T1000 (cell line): Measurements from ENCODE around the gene TMC1.

Source experiments
- DNase-seq: peaks from one replicate; lab custom pipeline; 2025; ENCODE audit warnings: mixed read lengths; lab: John Stamatoyannopoulos, UW

The TMC1 gene

GRCh38 chr9:72872718-72873117, 351.3 kb downstream of the TMC1 start:
- DNase-seq, result no peak

- no peak for DNase-seq
These were observed 352.0 kb downstream of the TMC1 start for GRCh38 chr9:72873456-72873855.

DNA sequence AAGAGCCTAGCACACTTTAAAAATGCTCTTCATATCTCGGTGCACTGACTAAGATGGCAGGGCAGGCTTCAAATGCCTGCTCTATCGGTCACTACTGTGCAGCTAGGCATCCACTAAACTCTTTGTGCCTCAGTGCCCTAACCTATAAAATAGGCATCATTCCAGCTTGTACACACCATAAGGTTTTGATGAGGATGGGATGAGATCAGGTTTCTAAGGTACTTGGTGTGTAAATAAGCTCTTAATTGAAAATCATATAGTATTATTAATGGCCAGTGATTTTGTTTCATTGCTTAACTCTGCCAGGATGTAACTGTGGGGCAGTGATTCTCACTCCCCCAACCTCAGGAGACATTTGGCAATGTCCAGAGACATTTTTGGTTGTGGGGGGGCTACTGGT, 352.9 kb downstream of the TMC1 start:
- no peak for DNase-seq

- DNase-seq, result no peak
These were observed 353.8 kb downstream of the TMC1 start for GRCh38 chr9:72875221-72875620.

DNA sequence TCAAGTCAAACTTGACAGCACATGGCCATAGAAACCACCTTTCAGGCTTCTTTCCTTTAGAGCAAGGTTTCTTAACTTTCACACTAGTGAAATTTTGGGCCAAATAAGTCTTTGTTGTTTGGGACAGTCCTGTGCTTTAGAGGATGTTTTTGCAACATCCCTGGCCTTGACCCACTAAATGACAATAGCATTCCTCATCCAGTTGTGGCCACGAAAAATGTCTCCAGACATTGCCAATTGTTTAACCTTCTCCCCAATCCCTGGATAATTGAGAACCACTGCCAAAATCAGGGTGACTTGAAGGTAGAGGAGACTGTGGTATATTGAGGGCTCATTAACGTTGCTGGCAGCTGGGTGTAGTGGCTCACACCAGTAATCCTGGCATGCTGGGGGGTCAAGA, 359.4 kb downstream of the TMC1 start:
- no peak for DNase-seq

DNA sequence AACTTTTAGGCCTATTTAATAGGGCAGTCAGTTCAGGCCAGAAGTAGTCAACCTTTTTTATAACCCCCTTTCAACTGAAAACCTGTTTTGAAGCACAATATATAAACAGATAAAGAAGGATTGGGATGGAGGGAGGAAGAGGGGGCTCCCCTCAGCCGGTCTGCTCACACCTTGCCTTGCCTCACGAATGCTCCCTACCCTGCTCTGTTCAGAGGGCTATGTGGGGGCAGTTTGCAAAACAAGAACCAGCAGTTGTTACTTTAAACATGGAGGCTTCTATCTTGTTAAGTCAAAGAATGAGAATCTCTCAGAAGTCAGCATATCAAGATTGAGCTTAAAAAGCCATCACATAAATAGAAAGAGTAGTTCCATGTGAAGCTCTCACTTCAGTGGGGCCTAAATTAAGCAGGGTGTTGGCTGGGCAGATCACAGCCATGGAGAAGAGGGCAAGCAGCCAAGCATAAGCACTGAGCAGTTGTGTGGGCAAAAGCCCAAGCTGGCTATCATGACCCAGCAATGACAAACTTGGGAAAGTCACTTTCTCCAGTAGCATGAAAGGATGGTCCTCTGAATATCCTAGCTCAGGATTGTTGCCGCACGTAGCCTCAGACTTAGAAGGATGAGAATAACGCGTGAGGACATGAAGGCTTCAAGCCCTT, 360.8 kb downstream of the TMC1 start:
- DNase-seq, result no peak

- DNase-seq, result no peak
These were observed 362.5 kb downstream of the TMC1 start for GRCh38 chr9:72883875-72884274.

- no peak for DNase-seq
These were observed 363.1 kb downstream of the TMC1 start for GRCh38 chr9:72884508-72884907.
